ENCODE measurements around the gene CNTN3. TPM values are rescaled to one million over a fixed set of nuclear protein-coding genes. Genes with fewer than 3 reads are reported as not detected.

CNTN3 gene
- total RNA-seq, 2 donors from 2014 or later: 1.1 to 2.0 TPM

GRCh38 chr3:74621581-74621980, 7.1 kb upstream of the CNTN3 start:
- Histone ChIP-seq H3K9me3 (ENCODE audit: control insufficient read depth, low read length) (no peaks in the 10 kb centered on the region), H3K27me3 (ENCODE audit: control insufficient read depth, insufficient read depth, low read length, poor library complexity, severe bottlenecking) (peaks cover 26% of the 10 kb centered on the region), H3K36me3 (ENCODE audit: control insufficient read depth, insufficient read depth, low read length) (no peaks in the 10 kb centered on the region), H3K4me1 (ENCODE audit: control insufficient read depth, insufficient read depth, low read length) (no peaks in the 10 kb centered on the region), H3K9ac (ENCODE audit: extremely low read depth, low read length, poor library complexity, severe bottlenecking) (no peak overlapping the region), H3K4me3 (ENCODE audit: low read length) (no peak overlapping the region), H3K27ac (ENCODE audit: low read depth, low read length) (no peak overlapping the region)
- no peaks in the 10 kb centered on the region for H3K4me1 Mint-ChIP-seq
- 20 to 89% methylated on average over 1 of the region's 1 CpG for WGBS, 2 experiments (ENCODE audit: insufficient coverage in 1 of 2, insufficient read length in 1 of 2)
- H3K27ac Mint-ChIP-seq: no peak overlapping the region
- no peaks in the 10 kb centered on the region for H3K36me3 Mint-ChIP-seq (ENCODE audit: low read depth)
- H3K27me3 Mint-ChIP-seq (ENCODE audit: insufficient read depth): peaks cover 29% of the 10 kb centered on the region
- H3K4me3 Mint-ChIP-seq: no peak overlapping the region
- H3K9me3 Mint-ChIP-seq: no peaks in the 10 kb centered on the region
- no peak for DNase-seq
- TF ChIP-seq CTCF (conservative IDR thresholded peaks at IDR 0.05): no peak

GRCh38 chr3:74617776-74618175, 3.3 kb upstream of the CNTN3 start:
- Mint-ChIP-seq H3K4me1 (peaks cover 7% of the 10 kb centered on the region), H3K27ac (no peak overlapping the region), H3K27me3 (ENCODE audit: insufficient read depth) (peaks cover 62% of the 10 kb centered on the region), H3K9me3 (no peaks in the 10 kb centered on the region), H3K36me3 (ENCODE audit: low read depth) (no peaks in the 10 kb centered on the region), H3K4me3 (no peak overlapping the region)
- DNase-seq: no peak
- Histone ChIP-seq H3K9me3 (ENCODE audit: control insufficient read depth, low read length) (no peaks in the 10 kb centered on the region), H3K27ac (ENCODE audit: low read depth, low read length) (no peak overlapping the region), H3K4me1 (ENCODE audit: control insufficient read depth, insufficient read depth, low read length) (no peaks in the 10 kb centered on the region), H3K9ac (ENCODE audit: extremely low read depth, low read length, poor library complexity, severe bottlenecking) (no peak overlapping the region), H3K4me3 (ENCODE audit: low read length) (no peak overlapping the region), H3K27me3 (ENCODE audit: control insufficient read depth, insufficient read depth, low read length, poor library complexity, severe bottlenecking) (peaks cover 60% of the 10 kb centered on the region), H3K36me3 (ENCODE audit: control insufficient read depth, insufficient read depth, low read length) (no peaks in the 10 kb centered on the region)
- WGBS, 2 experiments (ENCODE audit: insufficient coverage in 1 of 2, insufficient read length in 1 of 2): 93 to 94% methylated on average over 2 to 3 of the region's 3 CpGs
- TF ChIP-seq CTCF (conservative IDR thresholded peaks at IDR 0.05): no peak

- H3K4me3 ChIP-seq (ENCODE audit: low read length): peak overlapping the region; percentile 75
- Mint-ChIP-seq H3K27me3 (ENCODE audit: insufficient read depth) (peaks cover 82% of the 10 kb centered on the region), H3K4me3 (peak overlapping the region; percentile 60), H3K9me3 (no peaks in the 10 kb centered on the region), H3K27ac (no peak overlapping the region), H3K4me1 (peaks cover 13% of the 10 kb centered on the region), H3K36me3 (ENCODE audit: low read depth) (no peaks in the 10 kb centered on the region)
- no peaks in the 10 kb centered on the region for H3K36me3 ChIP-seq (ENCODE audit: control insufficient read depth, insufficient read depth, low read length)
- no peaks in the 10 kb centered on the region for H3K9me3 ChIP-seq (ENCODE audit: control insufficient read depth, low read length)
- peaks cover 77% of the 10 kb centered on the region for H3K27me3 ChIP-seq (ENCODE audit: control insufficient read depth, insufficient read depth, low read length, poor library complexity, severe bottlenecking)
- TF ChIP-seq CTCF (conservative IDR thresholded peaks at IDR 0.05): no peak
- 56 to 69% methylated on average over 10 to 16 of the region's 16 CpGs for WGBS, 2 experiments (ENCODE audit: insufficient coverage in 1 of 2, insufficient read length in 1 of 2)
- no peaks in the 10 kb centered on the region for H3K4me1 ChIP-seq (ENCODE audit: control insufficient read depth, insufficient read depth, low read length)
- H3K27ac ChIP-seq (ENCODE audit: low read depth, low read length): no peak overlapping the region
- no peak for DNase-seq
- no peak overlapping the region for H3K9ac ChIP-seq (ENCODE audit: extremely low read depth, low read length, poor library complexity, severe bottlenecking)
These were observed 845 bp downstream of the CNTN3 start for GRCh38 chr3:74613521-74614106.
